Bladder microvascular endothelial cell (primary cell): ENCODE results near the gene UBL4A. TPM values are rescaled to one million over a fixed set of nuclear protein-coding genes. Genes with fewer than 3 reads are reported as not detected.

Experiments used
- total RNA-seq: library from RNA; depleted of rRNA; stranded (reverse); fragments of >200 nt; gene quantifications from 2 replicates; pipeline ENCODE4 v1.2.3, GENCODE V29; 2014

The UBL4A gene
- total RNA-seq: 37.1 and 49.5 TPM in 2 replicates

GRCh38 chrX:154486396-154487207 lies at the start of gene UBL4A:
Gene UBL4A (minus strand): TSS chrX:154486615. CDS start chrX:154486584, 31 bp downstream.

GRCh38 chrX:154515966-154516655 lies 29.7 kb upstream of the UBL4A start, which contains the start of gene FAM3A:
Gene FAM3A (minus strand): TSS chrX:154516232. CDS start chrX:154515772, 460 bp downstream.

GRCh38 chrX:154490414-154491083 lies 4.1 kb upstream of the UBL4A start, which contains the start of gene SLC10A3:
Gene SLC10A3 (minus strand): TSS chrX:154490629. CDS start chrX:154488940, 1,689 bp downstream.

GRCh38 chrX:154478728-154479622 lies 7.4 kb downstream of the UBL4A start, which contains the start of gene LAGE3:
Gene LAGE3 (minus strand): TSS chrX:154479281. CDS start chrX:154478915, 366 bp downstream.

GRCh38 chrX:154458116-154458953 lies 28.1 kb downstream of the UBL4A start, which contains the start of gene PLXNA3:
Gene PLXNA3 (plus strand): TSS chrX:154458281. CDS start chrX:154460184, 1,903 bp downstream.

GRCh38 chrX:154443992-154444754 lies 42.2 kb downstream of the UBL4A start, which contains the start of gene FAM50A:
Gene FAM50A (plus strand): TSS chrX:154444141. CDS start chrX:154444236, 95 bp downstream.

GRCh38 chrX:154436983-154437752 lies 49.2 kb downstream of the UBL4A start, which contains the start of gene GDI1:
Gene GDI1 (plus strand): TSS chrX:154437154. CDS start chrX:154437255, 101 bp downstream.

Other genes starting within 250 kb of the UBL4A start
- not detected in 2 replicates for gene OPN1MW3, start 229.0 kb downstream of the UBL4A start, total RNA-seq
- gene TEX28, start 191.5 kb downstream of the UBL4A start, total RNA-seq: 0.16 TPM in 1 of 2 replicates, not detected in the other
- gene TKTL1, start 190.8 kb downstream of the UBL4A start, total RNA-seq: under 0.01 and 0.31 TPM in 2 replicates
- 1,640 and 2,434 TPM in 2 replicates for gene FLNA, start 112.0 kb downstream of the UBL4A start, total RNA-seq
- gene EMD, start 107.3 kb downstream of the UBL4A start, total RNA-seq: 16.6 and 18.8 TPM in 2 replicates
- 2,048 and 2,051 TPM in 2 replicates for gene RPL10, start 88.2 kb downstream of the UBL4A start, total RNA-seq
- gene DNASE1L1, start 77.4 kb downstream of the UBL4A start, total RNA-seq: 70.6 and 90.2 TPM in 2 replicates
- 20.9 and 23.9 TPM in 2 replicates for gene TAFAZZIN, start 75.1 kb downstream of the UBL4A start, total RNA-seq
- 54.4 and 128 TPM in 2 replicates for gene ATP6AP1, start 57.9 kb downstream of the UBL4A start, total RNA-seq
- 36.4 and 99.2 TPM in 2 replicates for gene GDI1, start 49.5 kb downstream of the UBL4A start, total RNA-seq
- gene FAM50A, start 42.5 kb downstream of the UBL4A start, total RNA-seq: 64.9 and 118 TPM in 2 replicates
- 7.9 and 13.3 TPM in 2 replicates for gene PLXNA3, start 28.3 kb downstream of the UBL4A start, total RNA-seq
- 11.2 and 11.5 TPM in 2 replicates for gene LAGE3, start 7.3 kb downstream of the UBL4A start, total RNA-seq
- gene SLC10A3, start 4.0 kb upstream of the UBL4A start, total RNA-seq: 9.7 and 22.1 TPM in 2 replicates
- gene FAM3A, start 29.6 kb upstream of the UBL4A start, total RNA-seq: 17.6 and 45.2 TPM in 2 replicates
- gene G6PD, start 60.2 kb upstream of the UBL4A start, total RNA-seq: 38.9 and 52.8 TPM in 2 replicates
- 12.1 and 14.2 TPM in 2 replicates for gene IKBKG, start 61.0 kb upstream of the UBL4A start, total RNA-seq
- gene CTAG1A, start 98.5 kb upstream of the UBL4A start, total RNA-seq: not detected in 2 replicates
- gene CTAG1B, start 132.7 kb upstream of the UBL4A start, total RNA-seq: not detected in 2 replicates
- not detected in 2 replicates for gene CTAG2, start 167.0 kb upstream of the UBL4A start, total RNA-seq